Endometrium (tissue), 2 donors: ENCODE data around the gene SELENOI.
"Not testable (repeated sequence)": the region's sequence is repeated elsewhere in the genome, so short reads cannot be mapped to it uniquely, and the experiment has no call there.

ENCODE experiments used
- FAIRE-seq: peaks from 2 replicates; lab custom pipeline; 2012; peaks lifted over from hg19 to GRCh38; lab: Jason Lieb, UNC
- donor health status: control.
- donor health status: control.

Gene SELENOI

GRCh38 chr2:26359886-26360473 is 14.0 kb downstream of the SELENOI start:
- FAIRE-seq, result no peak

- no peak for FAIRE-seq
These were observed 17.4 kb downstream of the SELENOI start for GRCh38 chr2:26363323-26363722.

GRCh38 chr2:26363958-26364357 is 18.0 kb downstream of the SELENOI start:
- no peak for FAIRE-seq

- no peak for FAIRE-seq
These were observed 18.7 kb downstream of the SELENOI start for GRCh38 chr2:26364669-26365068.

- no peak for FAIRE-seq
These were observed 21.0 kb downstream of the SELENOI start for GRCh38 chr2:26366957-26367356.

- not testable (repeated sequence) for FAIRE-seq
These were observed 23.7 kb downstream of the SELENOI start for GRCh38 chr2:26369664-26370063.

- not testable (repeated sequence) for FAIRE-seq
These were observed 25.0 kb downstream of the SELENOI start for GRCh38 chr2:26370909-26371308.

GRCh38 chr2:26376799-26377198 is 30.9 kb downstream of the SELENOI start:
- FAIRE-seq, result no peak

- FAIRE-seq, result no peak
These were observed 34.3 kb downstream of the SELENOI start for GRCh38 chr2:26380281-26380680.

GRCh38 chr2:26382564-26382963 is 36.6 kb downstream of the SELENOI start:
- no peak for FAIRE-seq

- FAIRE-seq, result no peak
These were observed 38.2 kb downstream of the SELENOI start for GRCh38 chr2:26384183-26384582.

- no peak for FAIRE-seq
These were observed 38.7 kb downstream of the SELENOI start for GRCh38 chr2:26384597-26384996.

GRCh38 chr2:26387189-26387588 is 41.2 kb downstream of the SELENOI start:
- FAIRE-seq, result no peak

- no peak for FAIRE-seq
These were observed 48.8 kb downstream of the SELENOI start for GRCh38 chr2:26394694-26395093.

GRCh38 chr2:26395394-26395793 is 49.5 kb downstream of the SELENOI start:
- no peak for FAIRE-seq

- no peak for FAIRE-seq
These were observed 50.9 kb downstream of the SELENOI start for GRCh38 chr2:26396734-26397298.

- no peak for FAIRE-seq
These were observed 53.9 kb downstream of the SELENOI start for GRCh38 chr2:26399771-26400376.

GRCh38 chr2:26400723-26401122 is 54.8 kb downstream of the SELENOI start:
- FAIRE-seq, result no peak

- no peak for FAIRE-seq
These were observed 56.0 kb downstream of the SELENOI start, which contains the start of gene DRC1 for GRCh38 chr2:26401739-26402541. DRC1 (plus strand) TSS chr2:26401920; CDS start chr2:26401990, 70 bp downstream.

GRCh38 chr2:26407526-26407925 is 61.6 kb downstream of the SELENOI start:
- no peak for FAIRE-seq

- no peak for FAIRE-seq
These were observed 63.8 kb downstream of the SELENOI start for GRCh38 chr2:26409785-26410184.

GRCh38 chr2:26410764-26411243 is 64.9 kb downstream of the SELENOI start:
- no peak for FAIRE-seq

GRCh38 chr2:26411419-26411818 is 65.5 kb downstream of the SELENOI start:
- no peak for FAIRE-seq
